IMR-90 (cell line): ENCODE measurements around the gene DLGAP4. TPM values are rescaled to one million over a fixed set of nuclear protein-coding genes. Genes with fewer than 3 reads are reported as not detected.

Experiments
- ATAC-seq: fragments of 200-7000 bp; cut with Tn5 transposase; 2 replicates; pipeline ENCODE4 v1.9.1; 2020; ENCODE audit warnings: low read depth, mild to moderate bottlenecking, moderate library complexity
- BruUV-seq: library from RNA; stranded (reverse); fragments of 400-500 nt; replicated peaks from 2 replicates; lab custom pipeline; 2021; lab: Mats Ljungman, UMichigan
- CTCF ChIA-PET: fragments of 300-600 bp; formaldehyde crosslinking; extraction: SDS; loops from one replicate; lab custom pipeline; 2021; ENCODE audit warnings: antibody characterized with exemption; lab: Yijun Ruan, JAX
- POLR2A ChIA-PET: fragments of 300-600 bp; sonication (Branson Sonifier 250); formaldehyde crosslinking; loops from one replicate; lab custom pipeline; 2022; ENCODE audit warnings: antibody characterized with exemption; ENCODE audit not compliant: unreplicated experiment; lab: Charles Lee
- DNase-seq: peaks from one replicate; pipeline ENCODE4 v3.0.0; 2013
- H2AFZ ChIP-seq: replicated peaks from 2 replicates; pipeline ENCODE3; 2013; ENCODE audit warnings: low read length, mild to moderate bottlenecking; ENCODE audit not compliant: poor library complexity
- H2AK5ac ChIP-seq: 2 replicates; pipeline ENCODE4 v1.6.1; 2013; ENCODE audit warnings: low read depth, low read length, inconsistent platforms
- H2AK9ac ChIP-seq: replicated peaks from 2 replicates; pipeline ENCODE3; 2013; ENCODE audit warnings: mild to moderate bottlenecking, low read depth, low read length, moderate library complexity; ENCODE audit not compliant: poor library complexity
- H2BK120ac ChIP-seq: 2 replicates; pipeline ENCODE4 v1.6.1; 2013; ENCODE audit warnings: low read depth, low read length, inconsistent platforms
- H2BK15ac ChIP-seq: 3 replicates; pipeline ENCODE4 v1.6.1; 2013; ENCODE audit warnings: low read depth, low read length, inconsistent platforms
- H2BK20ac ChIP-seq: 2 replicates; pipeline ENCODE4 v1.6.1; 2013; ENCODE audit warnings: low read depth, mild to moderate bottlenecking, inconsistent platforms, low read length, moderate library complexity
- H2BK5ac ChIP-seq: 2 replicates; pipeline ENCODE4 v1.6.1; 2013; ENCODE audit warnings: mild to moderate bottlenecking, low read depth, low read length, inconsistent platforms; ENCODE audit not compliant: poor library complexity, severe bottlenecking
- H3K14ac ChIP-seq: replicated peaks from 2 replicates; pipeline ENCODE4 v1.6.1; 2013; ENCODE audit warnings: low read depth, low read length, inconsistent platforms
- H3K18ac ChIP-seq: 2 replicates; pipeline ENCODE4 v1.6.1; 2013; ENCODE audit warnings: low read depth, low read length, control low read depth
- H3K23ac ChIP-seq: 2 replicates; pipeline ENCODE4 v1.6.1; 2013; ENCODE audit warnings: low read depth, low read length, inconsistent platforms
- H3K27ac ChIP-seq: 2 replicates; pipeline ENCODE4 v1.5.1; 2013; ENCODE audit warnings: mild to moderate bottlenecking, control low read depth, low read length; ENCODE audit not compliant: insufficient read depth
- H3K27me3 ChIP-seq: 2 replicates; pipeline ENCODE4 v1.6.1; 2013; ENCODE audit warnings: low read length; ENCODE audit not compliant: control insufficient read depth, insufficient read depth
- H3K36me3 ChIP-seq: 2 replicates; pipeline ENCODE4 v1.6.1; 2013; ENCODE audit warnings: low read length, mixed read lengths; ENCODE audit not compliant: control insufficient read depth, insufficient read depth
- H3K4ac ChIP-seq: 2 replicates; pipeline ENCODE4 v1.6.1; 2013; ENCODE audit warnings: low read depth, low read length, inconsistent platforms
- H3K4me1 ChIP-seq: 2 replicates; pipeline ENCODE4 v1.6.1; 2013; ENCODE audit warnings: low read length, mixed read lengths; ENCODE audit not compliant: control insufficient read depth, insufficient read depth
- H3K4me2 ChIP-seq: 2 replicates; pipeline ENCODE4 v1.6.1; 2013; ENCODE audit warnings: low read depth, mild to moderate bottlenecking, control low read depth, low read length, moderate library complexity
- H3K4me3 ChIP-seq: 2 replicates; pipeline ENCODE4 v1.5.1; 2013; ENCODE audit warnings: low read depth, mild to moderate bottlenecking, control low read depth, low read length, moderate library complexity; ENCODE audit not compliant: insufficient read depth
- H3K56ac ChIP-seq: 2 replicates; pipeline ENCODE4 v1.6.1; 2013; ENCODE audit warnings: low read length, inconsistent platforms; ENCODE audit not compliant: insufficient read depth; ENCODE audit errors: extremely low read depth
- H3K79me1 ChIP-seq, 2 experiments: 2 replicates each; pipeline ENCODE4 v1.6.1; 2013; ENCODE audit warnings: low read length in 2 of 2, inconsistent platforms in 1 of 2, low read depth in 1 of 2
- H3K9ac ChIP-seq: 2 replicates; pipeline ENCODE4 v1.6.1; 2013; ENCODE audit warnings: low read depth, low read length, control low read depth
- H3K9me1 ChIP-seq: 2 replicates; pipeline ENCODE4 v1.6.1; 2013; ENCODE audit warnings: low read length, inconsistent platforms; ENCODE audit not compliant: insufficient read depth
- H3K9me3 ChIP-seq: 2 replicates; pipeline ENCODE4 v1.6.1; 2013; ENCODE audit warnings: low read length; ENCODE audit not compliant: control insufficient read depth, insufficient read depth
- H4K20me1 ChIP-seq: 2 replicates; pipeline ENCODE4 v1.6.1; 2013; ENCODE audit warnings: low read length, inconsistent platforms; ENCODE audit not compliant: insufficient read depth
- H4K5ac ChIP-seq: 2 replicates; pipeline ENCODE4 v1.6.1; 2013; ENCODE audit warnings: mild to moderate bottlenecking, low read depth, low read length, control low read depth
- H4K8ac ChIP-seq, 2 experiments: 2 replicates each; pipeline ENCODE4 v1.6.1; 2013; ENCODE audit warnings: low read depth in 2 of 2, low read length in 2 of 2, control low read depth in 1 of 2, inconsistent platforms in 1 of 2
- H4K91ac ChIP-seq: 2 replicates; pipeline ENCODE4 v1.6.1; 2013; ENCODE audit warnings: low read depth, low read length, inconsistent platforms; ENCODE audit not compliant: insufficient read depth
- CEBPB ChIP-seq: IDR thresholded peaks from 2 replicates; pipeline ENCODE4 v1.6.1; 2012; ENCODE audit warnings: low read depth, low read length, improper control_type of control experiment
- FOS ChIP-seq: fragments of 150-350 bp; IDR thresholded peaks from 2 replicates; pipeline ENCODE4 v1.6.1; 2016; ENCODE audit warnings: low read depth, low read length
- MXI1 ChIP-seq: IDR thresholded peaks from 2 replicates; pipeline ENCODE4 v1.6.1; 2012; ENCODE audit warnings: low read depth, mild to moderate bottlenecking, low read length, moderate library complexity, borderline replicate concordance
- RAD21 ChIP-seq: IDR thresholded peaks from 2 replicates; pipeline ENCODE4 v1.6.1; 2012; ENCODE audit warnings: low read length, improper control_type of control experiment
- RCOR1 ChIP-seq: IDR thresholded peaks from 2 replicates; pipeline ENCODE4 v1.6.1; 2012; ENCODE audit warnings: mild to moderate bottlenecking, low read length, improper control_type of control experiment; ENCODE audit not compliant: insufficient replicate concordance
- USF2 ChIP-seq: fragments of 150-350 bp; IDR thresholded peaks from 2 replicates; pipeline ENCODE4 v1.6.1; 2017; ENCODE audit warnings: mild to moderate bottlenecking, antibody characterized with exemption, low read length, low read depth
- WGBS, 2 experiments: methylation state at CpG; one replicate each; pipeline versions ENCODE4 v1.1.5 to v1.1.7; 2013; ENCODE audit warnings: missing lambda C conversion rate in 2 of 2; ENCODE audit not compliant: insufficient read length in 1 of 2; ENCODE audit errors: extremely low coverage in 2 of 2; 5-methylcytosine and 5-hydroxymethylcytosine counted together
- dilution Hi-C: fragments of 300-500 bp; cut with HindIII; formaldehyde crosslinking; loops from one replicate; pipeline ENCODE4 v1.14.3; 2018; ENCODE audit warnings: low sequenced_read_pairs; ENCODE audit not compliant: unreplicated experiment
- in situ Hi-C: fragments of 300-500 bp; cut with MboI; formaldehyde crosslinking; loops from 3 replicates; pipeline ENCODE4 v1.14.3; 2019; ENCODE audit warnings: low sequenced_read_pairs, inconsistent platforms, mixed read lengths
- intact Hi-C: fragments of 100-400 bp; cut with micrococcal nuclease; formaldehyde crosslinking; loops from 2 replicates; pipeline ENCODE4 v1.10.0; 2022
- polyA plus RNA-seq, 3 experiments: library from polyadenylated mRNA; depleted of rRNA; stranded (reverse); fragments of >200 nt; gene quantifications; 2 replicates each; pipeline ENCODE4 v1.2.3, GENCODE V29; 2012; ENCODE audit warnings: low replicate concordance in 1 of 3
- total RNA-seq: library from RNA; depleted of rRNA; stranded (reverse); fragments of >200 nt; gene quantifications from 2 replicates; pipeline ENCODE4 v1.2.3, GENCODE V29; 2012

Gene DLGAP4
- total and polyA plus RNA-seq, 2 of the 4 experiments (the other 2 are of a cell fraction) = 32.3 to 73.2 TPM

- Histone ChIP-seq H4K20me1 (peaks cover 99% of the 10 kb centered on the region), H3K14ac (no peak overlapping the region), H2BK120ac (no peak overlapping the region), H3K79me1 (peaks cover 23 to 95% of the 10 kb centered on the region in 2 experiments), H3K4me1 (peaks cover 34% of the 10 kb centered on the region), H3K27me3 (no peaks in the 10 kb centered on the region), H3K56ac (no peak overlapping the region), H3K4ac (no peak overlapping the region), H2AK9ac (peak overlapping the region; percentile 70), H3K9ac (no peak overlapping the region), H2AFZ (no peak overlapping the region), H2AK5ac (no peak overlapping the region), H3K27ac (peak overlapping the region; percentile 12; the same call in 1 of the 2 replicates), H3K4me2 (no peak overlapping the region), H3K9me1 (peaks cover 67% of the 10 kb centered on the region), H4K91ac (no peak overlapping the region), H4K5ac (no peak overlapping the region), H2BK15ac (no peak overlapping the region), H3K9me3 (no peaks in the 10 kb centered on the region), H3K4me3 (no peak overlapping the region), H3K18ac (no peak overlapping the region), H3K23ac (0 out of 2 replicates have a peak overlapping the region, but pooled peaks have one; percentile 29), H2BK20ac (no peak overlapping the region), H3K36me3 (peaks cover 7% of the 10 kb centered on the region), H2BK5ac (no peak overlapping the region), H4K8ac (no peak overlapping the region)
- no peak for DNase-seq
- ATAC-seq = peak; percentile 24; the same call in 1 of the 2 replicates
- intact Hi-C loops = no loop called here
- 100% methylated on average over 1 of the region's 5 CpGs; no CpG with 5 or more reads in 1 of the 2 experiments for WGBS, 2 experiments
- dilution Hi-C loops = no loop called here
- TF ChIP-seq RCOR1 (no peak), MXI1 (peak; percentile 75; the same call in 1 of the 2 replicates), USF2 (no peak), FOS (no peak), RAD21 (no peak), CEBPB (no peak)
- ChIA-PET POLR2A (no interaction called here), CTCF (interaction anchor here (0.6 kb wide), 1 partner anchor 437 kb away, joined by 3 read pairs; no protein-coding TSS in a partner anchor)
- no TSS peak for BruUV-seq
- in situ Hi-C loops = no loop called here
Observed at GRCh38 chr20:36483209-36483918, 177.2 kb downstream of the DLGAP4 start.
